GM19023 (cell line): ENCODE measurements around the gene CRAT.

Experiments used
- ATAC-seq: cut with Tn5 transposase; IDR thresholded peaks from one replicate; pipeline ENCODE4 v1.9.1; 2021; ENCODE audit warnings: mild to moderate bottlenecking, moderate library complexity; ENCODE audit not compliant: unreplicated experiment

CRAT gene

DNA sequence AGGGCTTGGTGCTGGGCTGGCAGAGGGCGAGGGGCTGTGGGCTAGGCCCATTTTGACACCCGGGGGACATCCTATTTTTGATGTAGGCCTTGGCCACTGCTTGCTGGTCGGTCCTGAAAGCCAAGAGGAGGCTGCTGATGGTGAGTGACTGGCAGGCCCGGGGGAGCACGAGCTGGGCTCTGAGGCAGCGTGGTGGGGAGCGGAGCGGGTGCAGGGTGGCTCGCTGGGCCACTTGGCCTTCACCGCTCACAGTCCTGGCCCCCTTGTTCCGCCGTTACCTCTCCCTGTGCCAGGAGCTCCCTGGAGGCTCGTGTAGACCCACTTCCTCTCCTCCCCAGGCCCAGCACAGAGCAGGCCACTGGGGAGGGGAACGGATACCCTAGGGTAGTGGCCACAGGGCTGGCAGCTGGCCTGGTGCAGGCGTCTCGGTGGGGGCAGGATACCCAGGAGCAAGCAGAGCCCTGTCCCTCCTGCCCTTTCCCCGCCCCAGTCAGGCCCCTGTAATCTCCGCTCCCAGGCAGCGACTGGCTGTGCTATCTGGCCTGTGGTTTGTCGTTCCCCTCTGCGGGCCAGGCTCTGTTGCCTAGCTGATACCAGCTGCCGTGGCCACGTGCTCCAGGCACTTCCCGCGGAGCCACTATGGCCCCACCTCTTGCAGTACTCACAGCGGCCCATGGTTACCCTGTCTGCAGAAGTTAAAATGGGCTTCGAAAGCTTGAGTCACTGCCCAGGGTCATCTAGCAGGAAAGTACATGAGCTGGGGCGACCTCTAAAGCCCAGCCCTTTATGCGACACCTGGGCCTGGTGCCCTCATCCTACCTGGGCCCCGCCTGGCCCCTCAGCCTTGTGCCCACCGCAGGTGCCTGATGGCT, 41.4 kb downstream of the CRAT start:
- ATAC-seq = no peak

DNA sequence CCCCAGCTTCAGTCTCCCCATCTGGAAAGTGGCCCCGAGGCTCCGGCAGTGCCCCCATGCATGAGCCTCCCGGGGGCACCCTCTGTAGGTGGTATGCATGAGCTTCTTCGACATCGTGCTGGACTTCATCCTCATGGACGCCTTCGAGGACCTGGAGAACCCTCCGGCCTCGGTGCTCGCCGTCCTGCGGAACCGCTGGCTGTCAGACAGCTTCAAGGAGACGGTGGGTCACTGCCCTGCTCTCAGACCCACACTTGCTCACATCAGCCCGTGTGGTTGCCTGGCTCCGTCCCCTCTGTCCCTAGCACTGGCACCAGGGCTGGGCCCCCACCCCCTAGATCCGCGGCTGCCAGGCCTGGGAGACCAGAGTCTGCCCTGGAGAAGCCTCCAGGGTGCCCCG, 42.5 kb downstream of the CRAT start:
- no peak for ATAC-seq

DNA sequence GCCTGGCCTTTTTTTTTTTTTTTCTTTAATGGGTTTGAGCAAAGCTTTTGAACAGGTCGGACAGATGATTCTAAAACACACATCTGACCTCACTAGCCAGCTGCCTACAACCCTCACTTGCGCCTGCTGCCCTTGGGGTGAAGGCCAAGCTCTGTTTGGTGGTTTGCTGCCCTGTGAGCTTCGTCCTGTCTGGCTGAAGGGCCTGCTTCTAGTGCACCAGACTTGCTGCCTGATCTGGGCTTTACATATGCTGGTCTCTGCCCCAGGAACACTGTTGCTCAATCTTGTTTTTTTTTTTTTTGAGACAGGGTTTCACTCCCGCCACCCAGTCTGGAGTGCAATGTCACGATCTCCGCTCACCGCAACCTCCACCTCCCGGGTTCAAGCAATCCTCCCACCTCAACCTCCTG, 46.1 kb downstream of the CRAT start:
- ATAC-seq = no peak

DNA sequence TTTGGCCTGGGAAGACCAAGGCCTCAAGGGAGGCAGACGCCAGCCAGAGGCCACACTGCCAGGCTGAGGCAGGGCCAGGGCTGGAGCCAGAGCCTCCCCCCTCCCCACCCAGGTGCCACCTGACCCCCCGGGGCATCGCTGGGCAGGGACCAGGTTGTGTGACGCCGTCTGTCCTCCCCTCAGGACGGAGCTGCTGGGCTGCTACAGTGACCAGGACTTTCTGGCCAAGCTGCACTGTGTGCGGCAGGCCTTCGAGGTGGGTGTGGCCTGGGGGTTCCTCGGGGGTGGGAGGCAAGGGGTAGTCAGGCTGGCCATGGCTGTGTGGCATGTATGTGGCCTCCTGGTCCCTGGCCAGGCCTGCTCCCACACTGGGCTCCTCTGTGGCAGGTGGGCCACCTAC, 47.5 kb downstream of the CRAT start:
- ATAC-seq = no peak

DNA sequence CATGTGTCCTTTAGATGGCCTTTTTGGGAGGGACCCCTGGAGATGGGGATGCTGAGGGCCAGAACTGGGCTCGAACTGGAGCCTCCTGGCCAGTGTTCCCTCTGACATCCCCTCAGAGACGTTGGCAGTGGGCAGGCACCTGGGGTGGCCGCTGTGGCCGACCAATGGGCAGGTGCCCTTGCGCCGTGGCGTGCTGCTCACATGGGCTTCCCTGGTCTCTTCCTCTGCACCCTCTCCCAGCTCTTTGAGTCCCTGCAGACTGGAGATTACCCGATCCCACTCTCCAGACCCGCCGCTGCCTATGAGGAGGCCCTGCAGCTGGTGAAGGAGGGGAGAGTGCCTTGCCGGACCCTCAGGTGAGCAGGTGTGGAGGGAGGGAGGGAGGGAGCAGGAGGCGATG, 49.6 kb downstream of the CRAT start:
- ATAC-seq = no peak

DNA sequence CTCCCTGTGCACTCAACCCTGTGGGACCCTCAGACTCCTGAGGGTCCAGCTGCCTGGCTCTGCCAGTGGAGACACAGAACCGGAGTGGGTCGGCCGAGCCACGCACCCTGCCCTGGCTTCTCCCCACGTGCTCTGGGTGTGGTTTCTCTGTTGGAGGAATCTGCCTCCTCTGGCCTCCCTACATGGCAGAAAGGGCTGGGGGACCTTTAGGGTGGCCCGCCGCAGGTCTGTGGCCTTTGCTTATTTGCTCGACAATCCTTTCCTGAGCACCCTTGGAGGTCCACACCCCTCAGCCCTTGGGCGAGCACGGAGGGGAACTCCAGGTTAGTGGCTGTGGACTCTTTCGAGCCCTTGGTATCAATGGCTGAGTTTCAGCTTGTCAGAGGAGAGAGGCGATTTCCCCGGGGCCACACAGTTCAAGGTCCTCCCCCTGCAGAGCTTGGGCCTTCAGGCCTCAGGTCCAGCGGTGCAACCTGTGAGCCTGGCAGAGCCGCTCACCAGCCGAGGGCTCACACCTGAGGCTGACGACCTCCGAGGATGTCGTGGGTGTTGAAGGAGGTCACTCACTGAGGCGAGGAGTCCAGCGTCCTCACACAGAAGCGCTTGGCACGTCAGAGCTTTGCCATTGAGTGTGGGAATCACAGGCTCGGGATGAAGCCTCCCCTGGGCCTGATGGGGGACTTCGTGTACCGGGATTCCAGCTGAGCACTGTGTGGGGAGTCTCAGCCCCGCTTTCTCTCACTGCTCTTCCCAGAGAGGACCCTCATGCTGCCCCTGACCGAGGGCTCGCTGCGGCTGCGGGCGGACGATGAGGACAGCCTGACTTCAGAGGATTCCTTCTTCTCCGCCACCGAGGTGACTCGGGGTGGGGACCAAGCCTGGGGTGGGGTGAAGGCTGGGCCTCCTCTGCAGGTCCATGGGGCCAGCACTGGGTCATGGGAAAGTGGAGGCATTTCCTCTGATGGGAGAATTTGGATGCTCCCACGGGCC, 50.5 kb downstream of the CRAT start:
- no peak for ATAC-seq

DNA sequence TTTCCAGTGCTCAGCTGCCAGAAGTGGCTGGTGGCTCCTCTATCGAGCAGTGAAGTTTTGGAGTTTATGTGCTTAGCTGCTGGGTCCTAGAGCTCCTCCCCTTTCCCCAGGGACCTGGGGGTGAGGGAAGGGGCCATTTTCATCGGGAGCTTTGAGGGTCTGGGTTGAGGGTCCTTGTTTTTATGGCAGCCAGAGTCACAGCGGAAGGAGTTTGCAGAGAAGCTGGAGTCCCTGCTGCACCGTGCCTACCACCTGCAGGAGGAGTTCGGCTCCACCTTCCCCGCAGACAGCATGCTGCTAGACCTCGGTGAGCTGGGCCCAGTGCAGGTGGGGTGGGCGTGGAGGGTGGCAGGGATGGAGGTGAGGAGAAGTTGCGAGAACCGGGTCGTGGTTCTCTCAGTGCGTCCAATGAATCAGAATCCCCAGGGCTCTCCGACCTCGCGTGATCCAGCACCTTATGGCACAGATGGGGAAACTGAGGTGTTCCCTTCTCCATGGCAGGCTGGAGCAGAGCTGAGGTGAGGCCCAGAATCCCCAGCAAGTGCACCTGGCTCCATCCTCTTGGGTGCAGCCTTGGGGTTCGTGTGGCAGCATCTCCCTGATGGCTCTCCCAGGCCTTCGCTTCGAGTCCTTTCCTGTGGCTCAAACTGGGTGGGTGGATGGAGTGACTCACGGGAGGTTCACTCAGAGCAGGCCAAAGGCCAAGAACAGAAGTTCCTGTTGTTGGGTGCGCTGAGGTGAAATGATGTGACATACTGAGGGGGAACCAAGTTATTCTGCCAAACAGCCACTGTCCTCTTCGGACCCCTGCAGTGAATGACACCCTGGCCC, 51.4 kb downstream of the CRAT start:
- no peak for ATAC-seq

DNA sequence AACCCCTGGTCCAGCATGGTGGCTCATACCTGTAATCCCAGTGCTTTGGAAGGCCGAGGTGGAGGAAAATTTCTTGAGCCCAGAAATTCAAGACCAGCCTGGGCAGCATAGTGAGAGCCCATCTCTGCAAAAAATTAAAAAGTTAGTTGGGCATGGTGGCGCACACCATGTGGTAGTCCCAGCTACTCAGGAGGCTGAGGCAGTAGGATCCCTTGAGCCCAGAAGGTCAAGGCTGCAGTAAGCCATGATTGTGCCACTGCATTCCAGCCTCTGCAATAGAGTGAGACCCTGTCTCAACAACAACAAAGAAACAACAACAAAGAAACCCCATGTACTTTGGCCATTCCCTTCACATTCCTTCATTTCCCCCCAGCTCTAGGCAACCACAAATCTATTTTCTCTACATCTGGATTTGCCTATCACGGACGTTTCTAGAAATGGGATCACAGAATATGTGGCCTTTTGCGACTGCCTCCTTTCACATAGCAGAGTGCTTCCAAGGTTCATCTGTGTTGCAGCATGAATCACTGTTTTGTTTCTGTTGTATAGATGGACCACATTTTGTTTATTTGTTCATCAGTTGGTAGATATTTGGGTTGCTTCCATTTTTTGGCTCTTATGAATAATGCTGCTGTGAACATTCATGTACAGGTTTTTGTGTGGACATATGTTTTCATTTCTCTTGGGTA, 56.3 kb downstream of the CRAT start:
- ATAC-seq = no peak

DNA sequence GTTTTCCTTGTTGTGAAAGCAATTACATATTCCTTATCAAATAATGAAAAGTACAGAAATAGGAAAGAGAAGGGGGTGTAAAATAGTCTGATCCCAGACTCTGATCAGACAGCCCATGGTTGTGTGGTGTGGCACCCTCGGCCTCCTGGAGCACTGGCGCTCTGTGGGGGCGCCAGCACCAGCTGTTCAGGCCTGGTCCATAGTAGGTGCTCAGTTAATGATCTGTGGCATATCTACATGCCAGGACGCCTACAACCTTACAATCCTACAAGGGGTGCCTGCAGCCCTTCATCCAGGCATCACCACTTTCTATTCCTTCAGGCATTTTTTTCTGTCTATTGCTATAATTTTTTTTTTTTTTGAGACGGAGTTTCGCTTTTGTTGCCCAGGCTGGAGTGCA, 57.6 kb downstream of the CRAT start:
- no peak for ATAC-seq

DNA sequence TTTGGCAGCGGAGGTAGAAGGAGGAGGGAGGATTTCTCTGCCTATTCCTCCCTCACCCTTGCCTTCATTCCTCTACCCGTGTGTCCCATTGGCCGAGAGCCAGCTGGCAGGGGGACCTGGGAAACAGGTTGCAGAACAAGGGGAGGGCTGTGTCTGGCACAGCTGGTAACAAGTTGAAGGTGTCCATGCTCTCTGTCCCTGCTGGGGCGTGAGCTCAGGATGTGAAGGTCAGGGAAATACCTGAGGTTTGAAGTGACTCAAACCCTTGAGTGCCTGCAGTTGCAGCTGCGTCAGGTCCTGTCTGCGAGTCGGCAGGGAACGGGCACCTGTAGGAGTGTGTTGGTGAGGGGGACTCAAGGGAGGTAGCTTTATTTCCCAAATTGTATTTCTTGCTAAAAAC, 58.0 kb downstream of the CRAT start:
- ATAC-seq = no peak
